SU-DHL-6 (cell line): ENCODE results near the gene RNU6-1.

Source experiments
- H2AFZ ChIP-seq: fragments of 200-600 bp; sonication (generic); 2 replicates; pipeline ENCODE4 v1.6.1; 2014; ENCODE audit warnings: low read depth, mild to moderate bottlenecking, moderate library complexity, mixed read lengths, antibody characterized with exemption, low read length; ENCODE audit not compliant: severe bottlenecking
- H3F3A ChIP-seq: fragments of 200-600 bp; shearing (Covaris generic); 2 replicates; pipeline ENCODE4 v1.6.0; 2016; ENCODE audit warnings: antibody characterized with exemption, mild to moderate bottlenecking; ENCODE audit not compliant: insufficient read depth
- H3K27ac ChIP-seq: fragments of 200-600 bp; sonication (generic); 2 replicates; pipeline ENCODE4 v1.5.1; 2016; ENCODE audit warnings: low read depth, mild to moderate bottlenecking, low read length, moderate library complexity, mixed read lengths
- H3K27me3 ChIP-seq: fragments of 200-600 bp; sonication (generic), shearing (Covaris generic); 2 replicates; pipeline ENCODE4 v1.6.0; 2014; ENCODE audit warnings: mild to moderate bottlenecking, low read length
- H3K36me3 ChIP-seq: fragments of 200-600 bp; sonication (generic); 2 replicates; pipeline ENCODE4 v1.6.1; 2014; ENCODE audit warnings: mild to moderate bottlenecking, low read length, mixed read lengths
- H3K4me2 ChIP-seq: fragments of 300-600, 200-600 bp; shearing (Covaris generic), sonication (generic); 2 replicates; pipeline ENCODE4 v1.6.0; 2014; ENCODE audit warnings: low read length, low read depth, mild to moderate bottlenecking; ENCODE audit not compliant: poor library complexity, severe bottlenecking
- H3K4me3 ChIP-seq: fragments of 200-600 bp; sonication (generic); 2 replicates; pipeline ENCODE4 v1.5.1; 2014; ENCODE audit warnings: antibody characterized with exemption, low read length, mild to moderate bottlenecking, mixed read lengths; ENCODE audit not compliant: insufficient read depth, poor library complexity, severe bottlenecking
- H3K79me2 ChIP-seq: fragments of 200-600 bp; sonication (generic); 2 replicates; pipeline ENCODE4 v1.6.1; 2014; ENCODE audit warnings: mild to moderate bottlenecking, low read length, moderate library complexity; ENCODE audit not compliant: insufficient read depth
- H3K9ac ChIP-seq: fragments of 200-600 bp; sonication (generic); 2 replicates; pipeline ENCODE4 v1.7.0; 2014; ENCODE audit warnings: mild to moderate bottlenecking, low read length
- H3K9me2 ChIP-seq: fragments of 200-600 bp; sonication (generic); replicated peaks from 2 replicates; pipeline ENCODE4 v1.6.1; 2014; ENCODE audit warnings: low read length; ENCODE audit not compliant: insufficient read depth
- H3K9me3 ChIP-seq: fragments of 200-600 bp; sonication (generic); 2 replicates; pipeline ENCODE4 v1.6.1; 2014; ENCODE audit warnings: low read length, mixed read lengths; ENCODE audit not compliant: insufficient read depth
- H4K20me1 ChIP-seq: fragments of 200-600 bp; sonication (generic); 2 replicates; pipeline ENCODE4 v1.6.1; 2014; ENCODE audit warnings: low read depth, mild to moderate bottlenecking, antibody characterized with exemption, low read length, moderate library complexity, mixed read lengths
- EZH2phosphoT487 ChIP-seq: fragments of 200-600 bp; sonication (generic), shearing (Covaris generic); conservative IDR thresholded peaks from 2 replicates; pipeline ENCODE4 v1.6.1; 2018; ENCODE audit warnings: mild to moderate bottlenecking, antibody characterized with exemption, low read length, moderate library complexity, mixed read lengths
- TF ChIP-seq, protein P1 (sequence below): fragments of 200-600 bp; sonication (generic); IDR thresholded peaks from one replicate; pipeline ENCODE4 v1.5.1; 2017; ENCODE audit warnings: antibody characterized with exemption, mild to moderate bottlenecking, low read length, moderate library complexity; ENCODE audit not compliant: insufficient read depth, poor library complexity, severe bottlenecking

The RNU6-1 gene

DNA sequence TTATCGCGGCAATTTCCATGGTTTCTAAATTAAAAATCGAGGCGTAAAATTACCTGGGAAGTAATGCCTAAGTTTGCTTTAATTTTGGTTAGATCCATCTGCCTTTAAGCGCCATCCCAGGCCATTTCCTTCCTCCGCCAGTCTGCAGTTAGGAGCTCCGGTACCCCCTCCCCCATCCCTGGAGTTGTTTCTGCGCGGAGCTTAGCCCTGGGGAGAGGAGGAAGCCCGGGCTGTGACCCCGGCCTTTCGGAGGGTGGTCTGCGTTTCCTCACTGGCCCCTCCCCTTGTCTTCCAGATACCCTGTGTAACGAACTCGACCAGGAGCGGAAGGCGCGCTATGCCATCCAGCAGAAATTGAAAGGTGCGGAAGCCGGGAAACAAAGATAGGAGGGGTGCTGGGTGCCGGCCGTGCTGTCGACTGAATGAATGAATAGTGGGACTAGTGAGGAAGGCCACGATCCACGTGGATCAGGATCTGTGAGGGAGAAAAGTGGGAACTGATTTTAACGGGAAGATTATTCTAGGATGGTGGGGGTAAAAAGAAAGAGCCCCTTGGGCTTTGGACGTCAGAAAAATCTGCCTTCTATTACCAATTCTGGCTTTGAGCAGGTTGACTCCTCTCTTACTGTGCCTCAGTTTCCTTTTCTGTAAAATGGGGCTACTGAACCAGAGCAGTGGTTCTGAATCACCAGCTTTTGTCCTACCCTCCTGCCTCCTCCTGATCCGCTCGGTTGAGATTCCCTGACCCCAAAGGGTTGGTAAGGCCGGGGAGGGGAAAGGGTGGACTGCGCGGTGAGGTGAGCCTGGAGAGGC is 6.7 kb downstream of the RNU6-1 start:
- Histone ChIP-seq H3K36me3 (no peaks in the 10 kb centered on the region), H4K20me1 (no peaks in the 10 kb centered on the region), H3K79me2 (no peaks in the 10 kb centered on the region), H3K4me2 (no peak overlapping the region), H3K27ac (no peak overlapping the region), H3K9me2 (no peaks in the 10 kb centered on the region), H3K9ac (no peak overlapping the region), H3K4me3 (no peak overlapping the region), H3K9me3 (no peaks in the 10 kb centered on the region), H3K27me3 (no peaks in the 10 kb centered on the region), H3F3A (no peaks in the 10 kb centered on the region), H2AFZ (no peak overlapping the region)
- TF ChIP-seq, protein P1, sequence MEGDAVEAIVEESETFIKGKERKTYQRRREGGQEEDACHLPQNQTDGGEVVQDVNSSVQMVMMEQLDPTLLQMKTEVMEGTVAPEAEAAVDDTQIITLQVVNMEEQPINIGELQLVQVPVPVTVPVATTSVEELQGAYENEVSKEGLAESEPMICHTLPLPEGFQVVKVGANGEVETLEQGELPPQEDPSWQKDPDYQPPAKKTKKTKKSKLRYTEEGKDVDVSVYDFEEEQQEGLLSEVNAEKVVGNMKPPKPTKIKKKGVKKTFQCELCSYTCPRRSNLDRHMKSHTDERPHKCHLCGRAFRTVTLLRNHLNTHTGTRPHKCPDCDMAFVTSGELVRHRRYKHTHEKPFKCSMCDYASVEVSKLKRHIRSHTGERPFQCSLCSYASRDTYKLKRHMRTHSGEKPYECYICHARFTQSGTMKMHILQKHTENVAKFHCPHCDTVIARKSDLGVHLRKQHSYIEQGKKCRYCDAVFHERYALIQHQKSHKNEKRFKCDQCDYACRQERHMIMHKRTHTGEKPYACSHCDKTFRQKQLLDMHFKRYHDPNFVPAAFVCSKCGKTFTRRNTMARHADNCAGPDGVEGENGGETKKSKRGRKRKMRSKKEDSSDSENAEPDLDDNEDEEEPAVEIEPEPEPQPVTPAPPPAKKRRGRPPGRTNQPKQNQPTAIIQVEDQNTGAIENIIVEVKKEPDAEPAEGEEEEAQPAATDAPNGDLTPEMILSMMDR, result no peak
- TF ChIP-seq EZH2phosphoT487, result no peak

DNA sequence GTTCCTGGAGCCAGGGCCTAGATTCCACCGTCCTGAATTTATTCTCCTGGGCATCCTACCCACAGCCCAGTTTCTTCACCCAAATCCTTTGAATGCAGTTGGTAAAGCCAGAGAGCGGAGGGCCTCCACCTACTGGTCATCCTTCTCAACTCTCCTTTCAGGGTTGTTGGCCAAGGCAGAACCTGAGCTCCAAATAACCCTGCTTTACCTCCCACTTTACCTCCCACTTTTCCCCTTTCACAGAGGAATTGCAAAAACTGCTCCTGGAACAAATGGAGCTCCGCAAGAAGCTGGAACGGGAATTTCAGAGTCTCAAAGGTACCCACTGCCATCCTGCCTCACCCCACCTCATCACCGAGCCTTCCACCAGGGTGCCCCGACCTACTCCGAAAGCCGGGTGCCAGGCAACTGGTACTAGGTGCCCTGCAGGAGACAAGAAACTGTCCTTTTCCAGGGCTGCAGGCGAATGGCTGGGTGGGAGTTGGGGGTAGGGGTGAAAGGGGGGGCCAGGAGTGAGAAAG is 7.8 kb downstream of the RNU6-1 start:
- no peaks in the 10 kb centered on the region for H3K79me2 ChIP-seq
- H3K9ac ChIP-seq, result no peak overlapping the region
- no peaks in the 10 kb centered on the region for H4K20me1 ChIP-seq
- no peak for TF ChIP-seq EZH2phosphoT487
- TF ChIP-seq, protein P1, result peak; percentile 26
- H3K9me2 ChIP-seq, result no peaks in the 10 kb centered on the region
- no peak overlapping the region for H3K4me3 ChIP-seq
- H3K36me3 ChIP-seq, result no peaks in the 10 kb centered on the region
- no peak overlapping the region for H3K27ac ChIP-seq
- H3K4me2 ChIP-seq, result no peak overlapping the region
- H3K27me3 ChIP-seq, result no peaks in the 10 kb centered on the region
- H3F3A ChIP-seq, result no peaks in the 10 kb centered on the region
- no peaks in the 10 kb centered on the region for H3K9me3 ChIP-seq
- no peak overlapping the region for H2AFZ ChIP-seq

DNA sequence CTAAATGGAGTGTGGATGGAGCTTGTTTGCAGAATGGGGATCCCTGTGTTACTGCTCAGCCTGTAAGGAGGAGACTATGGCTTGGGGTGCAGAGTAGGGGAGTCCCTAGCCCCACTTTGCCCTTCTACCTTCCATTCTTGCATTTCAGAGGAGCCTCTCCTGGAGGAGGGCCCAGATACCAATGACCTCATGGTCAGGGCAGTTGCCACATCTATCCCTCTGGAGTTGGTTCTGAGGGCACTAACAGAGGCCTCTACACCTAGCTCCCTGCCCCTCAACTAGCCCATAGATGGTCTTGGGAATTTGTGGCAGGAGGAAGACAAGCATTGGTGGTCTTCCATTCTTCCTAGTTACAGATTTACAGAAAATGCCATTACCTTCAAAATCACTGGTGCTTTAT is 8.5 kb downstream of the RNU6-1 start:
- H3K9me2 ChIP-seq, result no peaks in the 10 kb centered on the region
- no peaks in the 10 kb centered on the region for H3F3A ChIP-seq
- TF ChIP-seq EZH2phosphoT487, result no peak
- TF ChIP-seq, protein P1, result no peak
- H3K27me3 ChIP-seq, result no peaks in the 10 kb centered on the region
- no peaks in the 10 kb centered on the region for H3K79me2 ChIP-seq
- no peaks in the 10 kb centered on the region for H3K9me3 ChIP-seq
- no peak overlapping the region for H3K4me3 ChIP-seq
- H3K36me3 ChIP-seq, result no peaks in the 10 kb centered on the region
- H3K27ac ChIP-seq, result no peak overlapping the region
- no peak overlapping the region for H3K4me2 ChIP-seq
- H4K20me1 ChIP-seq, result no peaks in the 10 kb centered on the region
- no peak overlapping the region for H2AFZ ChIP-seq
- no peak overlapping the region for H3K9ac ChIP-seq
